Temporal lobe (tissue), 2 donors: ENCODE data around the gene STC2. TPM values are rescaled to one million over a fixed set of nuclear protein-coding genes. Genes with fewer than 3 reads are reported as not detected.

Experiments
- small RNA-seq: library from RNA; depleted of rRNA; stranded (forward); fragments of <200 nt; gene quantifications from one replicate; pipeline ENCODE3, GENCODE V24; 2014; ENCODE audit warnings: low replicate concordance
- total RNA-seq: library from RNA; depleted of rRNA; stranded (reverse); fragments of >200 nt; gene quantifications from one replicate; pipeline ENCODE4 v1.2.3, GENCODE V29; 2014

Gene STC2
- total RNA-seq, 1 donor from 2014 or later: 0.25 TPM

Small RNA genes lying within 50 kb of the gene (small RNA-seq; reads per million reads assigned to genes)
- not detected for gene MIR8056
- gene RNA5SP200: not detected
- gene RNU6-500P: not detected

Other genes with a start within 250 kb of the STC2 start
- gene BNIP1, start 183.9 kb downstream of the STC2 start, total RNA-seq: 10.1 TPM
- gene NKX2-5, start 93.2 kb downstream of the STC2 start, total RNA-seq: not detected